ENCODE measurements around the gene FTSJ3. TPM values are rescaled to one million over a fixed set of nuclear protein-coding genes. Genes with fewer than 3 reads are reported as not detected.

FTSJ3 gene
- total RNA-seq, 2 experiments from 2014 or later = 47.6 to 51.1 TPM

GRCh38 chr17:63786117-63786516 lies 41.3 kb downstream of the FTSJ3 start:
- no peak for ATAC-seq (ENCODE audit: poor library complexity)
- ChIA-PET CTCF (interaction anchor here (1.2 kb wide), 1 partner anchor 24 kb away, joined by 3 read pairs; no protein-coding TSS in a partner anchor), POLR2A (interaction anchor here (0.7 kb wide), 1 partner anchor 89 kb away, joined by 3 read pairs; no protein-coding TSS in a partner anchor)
- Mint-ChIP-seq H3K4me1 (ENCODE audit: low read depth) (peaks cover 33% of the 10 kb centered on the region), H3K27me3 (no peaks in the 10 kb centered on the region), H3K9me3 (no peaks in the 10 kb centered on the region), H3K4me3 (no peak overlapping the region), H3K36me3 (ENCODE audit: low read depth) (peaks cover 75% of the 10 kb centered on the region), H3K27ac (peak overlapping the region; percentile 21)
- Histone ChIP-seq H3K27ac (ENCODE audit: low read depth in 1 of 2, low read length in 2 of 2) (no peak overlapping the region), H3K4me3 (ENCODE audit: low read length) (no peak overlapping the region), H3K36me3 (ENCODE audit: insufficient read depth, low read length) (peaks cover 59% of the 10 kb centered on the region), H3K4me1 (ENCODE audit: insufficient read depth, low read length) (peaks cover 5% of the 10 kb centered on the region), H3K9me3 (ENCODE audit: control insufficient read depth in 1 of 2, insufficient read depth in 1 of 2, low read length in 2 of 2) (no peaks in the 10 kb centered on the region), H3K27me3 (ENCODE audit: control insufficient read depth in 1 of 2, insufficient read depth in 2 of 2, low read length in 2 of 2) (no peaks in the 10 kb centered on the region)
- DNase-seq = no peak
- TF ChIP-seq, protein P1, sequence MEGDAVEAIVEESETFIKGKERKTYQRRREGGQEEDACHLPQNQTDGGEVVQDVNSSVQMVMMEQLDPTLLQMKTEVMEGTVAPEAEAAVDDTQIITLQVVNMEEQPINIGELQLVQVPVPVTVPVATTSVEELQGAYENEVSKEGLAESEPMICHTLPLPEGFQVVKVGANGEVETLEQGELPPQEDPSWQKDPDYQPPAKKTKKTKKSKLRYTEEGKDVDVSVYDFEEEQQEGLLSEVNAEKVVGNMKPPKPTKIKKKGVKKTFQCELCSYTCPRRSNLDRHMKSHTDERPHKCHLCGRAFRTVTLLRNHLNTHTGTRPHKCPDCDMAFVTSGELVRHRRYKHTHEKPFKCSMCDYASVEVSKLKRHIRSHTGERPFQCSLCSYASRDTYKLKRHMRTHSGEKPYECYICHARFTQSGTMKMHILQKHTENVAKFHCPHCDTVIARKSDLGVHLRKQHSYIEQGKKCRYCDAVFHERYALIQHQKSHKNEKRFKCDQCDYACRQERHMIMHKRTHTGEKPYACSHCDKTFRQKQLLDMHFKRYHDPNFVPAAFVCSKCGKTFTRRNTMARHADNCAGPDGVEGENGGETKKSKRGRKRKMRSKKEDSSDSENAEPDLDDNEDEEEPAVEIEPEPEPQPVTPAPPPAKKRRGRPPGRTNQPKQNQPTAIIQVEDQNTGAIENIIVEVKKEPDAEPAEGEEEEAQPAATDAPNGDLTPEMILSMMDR (IDR thresholded peaks at IDR 0.05) = no peak
- intact Hi-C loops (cut with DNase I, micrococcal nuclease) = no loop called here

- ChIA-PET POLR2A (no interaction called here), CTCF (interaction anchor here (1.2 kb wide), 1 partner anchor 24 kb away, joined by 3 read pairs; no protein-coding TSS in a partner anchor)
These were observed 41.9 kb downstream of the FTSJ3 start for GRCh38 chr17:63785556-63785955.

DNA sequence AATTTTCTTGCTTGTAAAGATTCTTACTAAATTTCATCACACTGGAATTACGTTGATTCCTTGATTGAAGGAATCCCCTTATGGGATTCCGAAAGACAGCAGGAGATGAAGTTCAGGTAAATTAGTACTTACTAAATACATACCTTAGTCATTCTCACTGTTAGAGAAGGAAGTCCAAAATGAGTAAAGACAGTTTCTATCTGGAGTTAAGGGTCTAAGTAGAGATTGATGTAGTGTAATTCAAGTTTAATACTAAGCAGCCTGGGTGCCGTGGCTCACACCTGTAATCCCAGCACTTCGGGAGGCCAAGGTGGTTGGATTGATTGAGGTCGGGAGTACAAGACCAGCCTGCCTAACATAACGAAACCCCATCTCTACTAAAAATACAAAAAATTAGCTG lies 43.9 kb downstream of the FTSJ3 start:
- CTCF ChIA-PET = interaction anchor here (1.6 to 2.2 kb wide), 2 partner anchors 73 to 85 kb away, joined by 3 to 6 read pairs; no protein-coding TSS in a partner anchor

More at GRCh38 chr17:63785556-63785955, 41.9 kb downstream of the FTSJ3 start:
- Histone ChIP-seq H3K27ac (ENCODE audit: low read depth in 1 of 2, low read length in 2 of 2) (no peak overlapping the region), H3K27me3 (ENCODE audit: control insufficient read depth in 1 of 2, insufficient read depth in 2 of 2, low read length in 2 of 2) (no peaks in the 10 kb centered on the region), H3K36me3 (ENCODE audit: insufficient read depth, low read length) (peaks cover 56% of the 10 kb centered on the region), H3K4me1 (ENCODE audit: insufficient read depth, low read length) (peaks cover 9% of the 10 kb centered on the region), H3K4me3 (ENCODE audit: low read length) (no peak overlapping the region), H3K9me3 (ENCODE audit: control insufficient read depth in 1 of 2, insufficient read depth in 1 of 2, low read length in 2 of 2) (no peaks in the 10 kb centered on the region)
- intact Hi-C loops (cut with DNase I, micrococcal nuclease) = no loop called here
- Mint-ChIP-seq H3K4me3 (no peak overlapping the region), H3K9me3 (no peaks in the 10 kb centered on the region), H3K27ac (peak overlapping the region; percentile 21), H3K4me1 (ENCODE audit: low read depth) (peaks cover 39% of the 10 kb centered on the region), H3K36me3 (ENCODE audit: low read depth) (peaks cover 78% of the 10 kb centered on the region), H3K27me3 (no peaks in the 10 kb centered on the region)
- ATAC-seq (ENCODE audit: poor library complexity) = no peak
- no peak for DNase-seq
- TF ChIP-seq, protein P1 (IDR thresholded peaks at IDR 0.05) = no peak

More for the DNA sequence above, 43.9 kb downstream of the FTSJ3 start:
- peak overlapping the region; percentile 28 for H3K27ac Mint-ChIP-seq
- Histone ChIP-seq H3K9me3 (ENCODE audit: control insufficient read depth in 1 of 2, insufficient read depth in 1 of 2, low read length in 2 of 2) (no peaks in the 10 kb centered on the region), H3K4me3 (ENCODE audit: low read length) (no peak overlapping the region), H3K36me3 (ENCODE audit: insufficient read depth, low read length) (peaks cover 48% of the 10 kb centered on the region), H3K27ac (ENCODE audit: low read depth in 1 of 2, low read length in 2 of 2) (no peak overlapping the region), H3K4me1 (ENCODE audit: insufficient read depth, low read length) (peaks cover 18% of the 10 kb centered on the region), H3K27me3 (ENCODE audit: control insufficient read depth in 1 of 2, insufficient read depth in 2 of 2, low read length in 2 of 2) (no peaks in the 10 kb centered on the region)
- H3K4me3 Mint-ChIP-seq = no peak overlapping the region
- intact Hi-C loops (cut with DNase I, micrococcal nuclease) = no loop called here
- ATAC-seq (ENCODE audit: poor library complexity) (no peak), DNase-seq (no peak)
- peaks cover 56% of the 10 kb centered on the region for H3K4me1 Mint-ChIP-seq (ENCODE audit: low read depth)
- POLR2A ChIA-PET = interaction anchor here (1.5 to 3.6 kb wide), 3 partner anchors 9 to 137 kb away, joined by 3 to 22 read pairs (median 3); partner anchors contain the start of genes CCDC47 and DDX42
- TF ChIP-seq, protein P1 (IDR thresholded peaks at IDR 0.05) = no peak
- H3K27me3 Mint-ChIP-seq = no peaks in the 10 kb centered on the region
- H3K9me3 Mint-ChIP-seq = no peaks in the 10 kb centered on the region
- H3K36me3 Mint-ChIP-seq (ENCODE audit: low read depth) = peaks cover 65% of the 10 kb centered on the region

All from CD4-positive, alpha-beta T cell (primary cell).